Measurements from ENCODE around the gene XPO1.

GRCh38 chr2:61512768-61513398 is 25.3 kb downstream of the XPO1 start:
- no peak for TF ChIP-seq CTCF (IDR thresholded peaks at IDR 0.05)
- TF ChIP-seq POLR2A (IDR thresholded peaks at IDR 0.05): no peak
